Loucy (cell line): ENCODE data around the gene MB.

Experiments
- EZH2phosphoT487 ChIP-seq: fragments of 200-600 bp; IDR thresholded peaks from 2 replicates; pipeline ENCODE4 v1.6.1; 2018; ENCODE audit warnings: antibody characterized with exemption, mild to moderate bottlenecking, moderate library complexity, borderline replicate concordance
- TF ChIP-seq, protein P1 (sequence below): fragments of 200-600 bp; sonication (generic); conservative IDR thresholded peaks from 2 replicates; pipeline ENCODE4 v1.5.1; 2014; ENCODE audit warnings: mild to moderate bottlenecking, antibody characterized with exemption, low read length

DNA sequence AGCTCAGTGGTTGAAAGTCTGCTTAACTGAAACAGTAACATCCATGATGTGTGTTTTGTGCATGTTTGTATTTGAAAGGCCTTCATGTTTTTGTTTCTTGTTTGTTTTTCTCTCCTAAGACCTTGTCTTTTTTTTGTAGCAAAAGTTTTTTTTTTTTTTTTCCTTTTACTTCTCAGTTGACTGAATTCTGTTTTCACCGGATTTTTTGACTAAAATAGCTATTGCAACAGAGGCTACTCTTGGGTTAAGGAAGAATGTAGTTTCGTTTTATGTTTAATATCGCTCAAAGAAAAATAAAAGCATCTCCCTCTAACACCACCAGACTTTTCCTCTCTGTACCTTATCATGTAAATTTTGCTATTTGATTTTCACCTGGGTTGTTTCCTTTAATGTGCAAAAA lies 46.2 kb upstream of the MB start:
- TF ChIP-seq, protein P1, sequence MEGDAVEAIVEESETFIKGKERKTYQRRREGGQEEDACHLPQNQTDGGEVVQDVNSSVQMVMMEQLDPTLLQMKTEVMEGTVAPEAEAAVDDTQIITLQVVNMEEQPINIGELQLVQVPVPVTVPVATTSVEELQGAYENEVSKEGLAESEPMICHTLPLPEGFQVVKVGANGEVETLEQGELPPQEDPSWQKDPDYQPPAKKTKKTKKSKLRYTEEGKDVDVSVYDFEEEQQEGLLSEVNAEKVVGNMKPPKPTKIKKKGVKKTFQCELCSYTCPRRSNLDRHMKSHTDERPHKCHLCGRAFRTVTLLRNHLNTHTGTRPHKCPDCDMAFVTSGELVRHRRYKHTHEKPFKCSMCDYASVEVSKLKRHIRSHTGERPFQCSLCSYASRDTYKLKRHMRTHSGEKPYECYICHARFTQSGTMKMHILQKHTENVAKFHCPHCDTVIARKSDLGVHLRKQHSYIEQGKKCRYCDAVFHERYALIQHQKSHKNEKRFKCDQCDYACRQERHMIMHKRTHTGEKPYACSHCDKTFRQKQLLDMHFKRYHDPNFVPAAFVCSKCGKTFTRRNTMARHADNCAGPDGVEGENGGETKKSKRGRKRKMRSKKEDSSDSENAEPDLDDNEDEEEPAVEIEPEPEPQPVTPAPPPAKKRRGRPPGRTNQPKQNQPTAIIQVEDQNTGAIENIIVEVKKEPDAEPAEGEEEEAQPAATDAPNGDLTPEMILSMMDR, result no peak
- no peak for TF ChIP-seq EZH2phosphoT487
